Astrocyte (in vitro differentiated cells and primary cell): ENCODE data around the gene PLEKHA6. TPM values are rescaled to one million over a fixed set of nuclear protein-coding genes. Genes with fewer than 3 reads are reported as not detected.

Source experiments
- DNase-seq: peaks from one replicate; pipeline ENCODE4 v3.0.0-alpha.2; 2010; ENCODE audit warnings: low read depth
- FAIRE-seq: peaks from 2 replicates; lab custom pipeline; 2011; peaks lifted over from hg19 to GRCh38; lab: Jason Lieb, UNC
- H2AFZ ChIP-seq: 2 replicates; pipeline ENCODE4 v1.6.0; 2012; ENCODE audit warnings: low read depth, low read length, inconsistent platforms
- H3K27ac ChIP-seq: 2 replicates; pipeline ENCODE4 v1.5.1; 2011; ENCODE audit warnings: low read depth, low read length, inconsistent platforms
- H3K27me3 ChIP-seq: 2 replicates; pipeline ENCODE4 v1.6.0; 2011; ENCODE audit warnings: low read length, inconsistent platforms; ENCODE audit not compliant: insufficient read depth
- H3K36me3 ChIP-seq: 2 replicates; pipeline ENCODE4 v1.5.1; 2011; ENCODE audit warnings: low read length, inconsistent platforms; ENCODE audit not compliant: insufficient read depth
- H3K4me1 ChIP-seq: 2 replicates; pipeline ENCODE4 v1.5.1; 2011; ENCODE audit warnings: low read length, inconsistent platforms; ENCODE audit not compliant: insufficient read depth
- H3K4me2 ChIP-seq: 2 replicates; pipeline ENCODE4 v1.6.0; 2012; ENCODE audit warnings: low read length, inconsistent platforms
- H3K4me3 ChIP-seq: 2 replicates; pipeline ENCODE4 v1.5.1; 2011; ENCODE audit warnings: low read depth, mild to moderate bottlenecking, low read length, inconsistent platforms; ENCODE audit not compliant: insufficient read depth
- H3K79me2 ChIP-seq: 2 replicates; pipeline ENCODE4 v1.6.0; 2012; ENCODE audit warnings: mild to moderate bottlenecking, low read length, inconsistent platforms; ENCODE audit not compliant: insufficient read depth
- H3K9ac ChIP-seq: 2 replicates; pipeline ENCODE4 v1.6.0; 2012; ENCODE audit warnings: mild to moderate bottlenecking, low read length, inconsistent platforms
- H3K9me3 ChIP-seq: 2 replicates; pipeline ENCODE4 v1.5.1; 2012; ENCODE audit warnings: low read depth, mild to moderate bottlenecking, low read length, inconsistent platforms; ENCODE audit not compliant: insufficient read depth
- H4K20me1 ChIP-seq: 2 replicates; pipeline ENCODE4 v1.6.0; 2012; ENCODE audit warnings: low read length, inconsistent platforms; ENCODE audit not compliant: insufficient read depth
- H3K27ac Mint-ChIP-seq: one replicate; pipeline ENCODE4 v1.8.0; 2021; ENCODE audit warnings: mild to moderate bottlenecking, mixed read lengths; ENCODE audit not compliant: unreplicated experiment
- H3K27me3 Mint-ChIP-seq: one replicate; pipeline ENCODE4 v1.8.0; 2021; ENCODE audit warnings: low read depth, mixed read lengths; ENCODE audit not compliant: unreplicated experiment
- H3K36me3 Mint-ChIP-seq: one replicate; pipeline ENCODE4 v1.8.0; 2021; ENCODE audit warnings: low read depth, mixed read lengths; ENCODE audit not compliant: unreplicated experiment
- H3K4me1 Mint-ChIP-seq: one replicate; pipeline ENCODE4 v1.8.0; 2021; ENCODE audit warnings: low read depth, mixed read lengths; ENCODE audit not compliant: unreplicated experiment
- H3K4me3 Mint-ChIP-seq: one replicate; pipeline ENCODE4 v1.8.0; 2021; ENCODE audit warnings: mild to moderate bottlenecking, moderate library complexity, mixed read lengths; ENCODE audit not compliant: unreplicated experiment
- H3K9me3 Mint-ChIP-seq: one replicate; pipeline ENCODE4 v1.8.0; 2021; ENCODE audit warnings: mild to moderate bottlenecking, mixed read lengths; ENCODE audit not compliant: unreplicated experiment
- CTCF ChIP-seq: IDR thresholded peaks from 2 replicates; pipeline ENCODE4 v1.5.1; 2011; ENCODE audit warnings: low read depth, mild to moderate bottlenecking, inconsistent platforms, low read length, moderate library complexity; ENCODE audit not compliant: insufficient read depth
- EZH2 ChIP-seq: IDR thresholded peaks from 2 replicates; pipeline ENCODE4 v1.6.1; 2012; ENCODE audit warnings: mild to moderate bottlenecking, low read length, inconsistent platforms; ENCODE audit not compliant: insufficient read depth
- total RNA-seq: library from RNA; stranded (reverse); gene quantifications from 2 replicates; pipeline ENCODE4 v1.2.1, GENCODE V29; 2021

PLEKHA6 gene
- total RNA-seq, 1 donor from 2014 or later: 1.5 TPM

GRCh38 chr1:204343247-204343646, 16.5 kb downstream of the PLEKHA6 start:
- Mint-ChIP-seq H3K36me3 (no peaks in the 10 kb centered on the region), H3K27ac (no peak overlapping the region), H3K4me3 (no peak overlapping the region), H3K27me3 (peaks cover 29% of the 10 kb centered on the region), H3K4me1 (peaks cover 18% of the 10 kb centered on the region), H3K9me3 (peaks cover 3% of the 10 kb centered on the region)
- DNase-seq: no peak
- Histone ChIP-seq H3K4me3 (no peak overlapping the region), H3K4me2 (no peak overlapping the region), H3K27ac (no peak overlapping the region), H3K4me1 (peaks cover 9% of the 10 kb centered on the region), H3K27me3 (peaks cover under 1% of the 10 kb centered on the region), H4K20me1 (no peaks in the 10 kb centered on the region), H3K9me3 (no peaks in the 10 kb centered on the region), H3K79me2 (no peaks in the 10 kb centered on the region), H3K36me3 (no peaks in the 10 kb centered on the region), H3K9ac (no peak overlapping the region), H2AFZ (no peak overlapping the region)
- TF ChIP-seq CTCF (no peak), EZH2 (no peak)
- no peak for FAIRE-seq

- Mint-ChIP-seq H3K27ac (no peak overlapping the region), H3K9me3 (no peaks in the 10 kb centered on the region), H3K27me3 (peaks cover 26% of the 10 kb centered on the region), H3K4me3 (no peak overlapping the region), H3K36me3 (no peaks in the 10 kb centered on the region), H3K4me1 (peaks cover 18% of the 10 kb centered on the region)
- Histone ChIP-seq H3K9me3 (no peaks in the 10 kb centered on the region), H3K4me1 (peaks cover 9% of the 10 kb centered on the region), H3K4me2 (no peak overlapping the region), H3K27ac (no peak overlapping the region), H4K20me1 (no peaks in the 10 kb centered on the region), H3K27me3 (peaks cover 7% of the 10 kb centered on the region), H3K9ac (no peak overlapping the region), H3K79me2 (no peaks in the 10 kb centered on the region), H3K36me3 (no peaks in the 10 kb centered on the region), H3K4me3 (no peak overlapping the region), H2AFZ (no peak overlapping the region)
- FAIRE-seq (no peak), DNase-seq (no peak)
- TF ChIP-seq EZH2 (no peak), CTCF (no peak)
Measured at GRCh38 chr1:204342310-204342709, 17.4 kb downstream of the PLEKHA6 start.

GRCh38 chr1:204341380-204341779, 18.3 kb downstream of the PLEKHA6 start:
- no peaks in the 10 kb centered on the region for H3K79me2 ChIP-seq
- FAIRE-seq (no peak), DNase-seq (peak; percentile 69)
- H3K9ac ChIP-seq: no peak overlapping the region
- Mint-ChIP-seq H3K4me3 (no peak overlapping the region), H3K27ac (no peak overlapping the region), H3K4me1 (peaks cover 18% of the 10 kb centered on the region), H3K9me3 (no peaks in the 10 kb centered on the region), H3K36me3 (no peaks in the 10 kb centered on the region), H3K27me3 (peaks cover 26% of the 10 kb centered on the region)
- H3K36me3 ChIP-seq: no peaks in the 10 kb centered on the region
- H3K4me1 ChIP-seq: peaks cover 9% of the 10 kb centered on the region
- H3K4me2 ChIP-seq: no peak overlapping the region
- H4K20me1 ChIP-seq: peaks cover under 1% of the 10 kb centered on the region
- H2AFZ ChIP-seq: no peak overlapping the region
- H3K4me3 ChIP-seq: no peak overlapping the region
- peaks cover 7% of the 10 kb centered on the region for H3K27me3 ChIP-seq
- H3K9me3 ChIP-seq: no peaks in the 10 kb centered on the region
- H3K27ac ChIP-seq: no peak overlapping the region
- no peak for TF ChIP-seq EZH2
